Neural cell (in vitro differentiated cells): ENCODE results near the gene PCCA. TPM values are rescaled to one million over a fixed set of nuclear protein-coding genes. Genes with fewer than 3 reads are reported as not detected.

Experiments
- H2AFZ ChIP-seq: fragments of 200-600, 300-800 bp; sonication (generic), shearing (Covaris generic); 2 replicates; pipeline ENCODE4 v1.6.0; 2014; ENCODE audit warnings: low read depth, mild to moderate bottlenecking, antibody characterized with exemption, low read length, moderate library complexity
- H3F3A ChIP-seq: fragments of 200-600 bp; shearing (Covaris generic); 2 replicates; pipeline ENCODE4 v1.6.1; 2016; ENCODE audit warnings: mild to moderate bottlenecking, moderate library complexity, mixed read lengths, antibody characterized with exemption, low read length; ENCODE audit not compliant: insufficient read depth, poor library complexity, severe bottlenecking
- H3K27ac ChIP-seq: fragments of 200-600, 300-800 bp; sonication (generic), shearing (Covaris generic); 2 replicates; pipeline ENCODE4 v1.5.1; 2014; ENCODE audit warnings: mild to moderate bottlenecking, low read length, moderate library complexity
- H3K27me3 ChIP-seq: fragments of 300-800, 200-600 bp; sonication (generic), shearing (Covaris generic); 2 replicates; pipeline ENCODE4 v1.6.0; 2014; ENCODE audit warnings: mild to moderate bottlenecking, low read depth, low read length, moderate library complexity; ENCODE audit not compliant: insufficient read depth
- H3K36me3 ChIP-seq: fragments of 300-800, 200-600 bp; sonication (generic), shearing (Covaris generic); 2 replicates; pipeline ENCODE4 v1.5.1; 2014; ENCODE audit warnings: mild to moderate bottlenecking, antibody characterized with exemption, low read length, moderate library complexity; ENCODE audit not compliant: insufficient read depth
- H3K4me2 ChIP-seq: fragments of 300-800, 200-600 bp; sonication (generic), shearing (Covaris generic); 2 replicates; pipeline ENCODE4 v1.6.0; 2014; ENCODE audit warnings: mild to moderate bottlenecking, low read length
- H3K4me3 ChIP-seq: fragments of 300-800, 200-600 bp; sonication (generic), shearing (Covaris generic); 2 replicates; pipeline ENCODE4 v1.5.1; 2014; ENCODE audit warnings: mild to moderate bottlenecking, low read length, moderate library complexity
- H3K79me2 ChIP-seq: fragments of 200-600 bp; shearing (Covaris generic); replicated peaks from 2 replicates; pipeline ENCODE4 v1.6.0; 2014; ENCODE audit warnings: mild to moderate bottlenecking, low read length, moderate library complexity; ENCODE audit not compliant: insufficient read depth
- H3K9ac ChIP-seq: fragments of 300-800, 200-600 bp; sonication (generic), shearing (Covaris generic); 2 replicates; pipeline ENCODE4 v1.6.1; 2016; ENCODE audit warnings: mild to moderate bottlenecking, low read length, mixed read lengths
- H3K9me2 ChIP-seq: fragments of 200-600 bp; shearing (Covaris generic); 2 replicates; pipeline ENCODE4 v1.6.1; 2016; ENCODE audit warnings: mild to moderate bottlenecking, low read length, mixed read lengths; ENCODE audit not compliant: insufficient read depth
- H3K9me3 ChIP-seq: fragments of 200-600, 300-800 bp; sonication (generic), shearing (Covaris generic); 2 replicates; pipeline ENCODE4 v1.6.1; 2016; ENCODE audit warnings: mild to moderate bottlenecking, mixed run types, low read length, moderate library complexity, mixed read lengths
- H4K20me1 ChIP-seq: fragments of 200-600 bp; shearing (Covaris generic); 2 replicates; pipeline ENCODE4 v1.6.1; 2016; ENCODE audit warnings: mild to moderate bottlenecking, mixed run types; ENCODE audit not compliant: insufficient read depth
- CTCF ChIP-seq: fragments of 450-650 bp; IDR thresholded peaks from 2 replicates; pipeline ENCODE4 v1.5.1; 2014; ENCODE audit warnings: antibody characterized with exemption, mild to moderate bottlenecking, moderate library complexity; ENCODE audit not compliant: poor library complexity, severe bottlenecking
- EP300 ChIP-seq: fragments of 450-650 bp; conservative IDR thresholded peaks from 2 replicates; pipeline ENCODE4 v1.6.1; 2014; ENCODE audit warnings: antibody characterized with exemption, mild to moderate bottlenecking, moderate library complexity; ENCODE audit not compliant: poor library complexity, severe bottlenecking
- EZH2 ChIP-seq: fragments of 200-600, 300-800 bp; shearing (Covaris generic), sonication (generic); IDR thresholded peaks from 2 replicates; pipeline ENCODE4 v1.6.1; 2014; ENCODE audit warnings: antibody characterized with exemption, low read length, borderline replicate concordance, mild to moderate bottlenecking; ENCODE audit not compliant: insufficient read depth, poor library complexity, severe bottlenecking
- MXI1 ChIP-seq: fragments of 450-650 bp; conservative IDR thresholded peaks from 2 replicates; pipeline ENCODE4 v1.6.1; 2014; ENCODE audit warnings: antibody characterized with exemption, mild to moderate bottlenecking; ENCODE audit not compliant: poor library complexity, severe bottlenecking
- POLR2AphosphoS5 ChIP-seq: IDR thresholded peaks from 2 replicates; pipeline ENCODE4 v1.6.1; 2012
- RAD21 ChIP-seq: fragments of 450-650 bp; conservative IDR thresholded peaks from 2 replicates; pipeline ENCODE4 v1.6.1; 2014; ENCODE audit warnings: antibody characterized with exemption, mild to moderate bottlenecking, moderate library complexity
- REST ChIP-seq: IDR thresholded peaks from 2 replicates; pipeline ENCODE4 v1.6.1; 2012; ENCODE audit warnings: borderline replicate concordance
- SMC3 ChIP-seq: fragments of 450-650 bp; conservative IDR thresholded peaks from 2 replicates; pipeline ENCODE4 v1.6.1; 2014; ENCODE audit warnings: antibody characterized with exemption, mild to moderate bottlenecking, moderate library complexity; ENCODE audit not compliant: poor library complexity
- TAF1 ChIP-seq: IDR thresholded peaks from 2 replicates; pipeline ENCODE4 v1.6.1; 2012; ENCODE audit warnings: low read depth
- polyA plus RNA-seq: library from polyadenylated mRNA; depleted of rRNA; stranded (reverse); fragments of >200 nt; gene quantifications from 2 replicates; pipeline ENCODE4 v1.2.3, GENCODE V29; 2014

PCCA gene
- polyA plus RNA-seq, 1 donor from 2014 or later, result 17.0 TPM

- Histone ChIP-seq H3K9me3 (no peaks in the 10 kb centered on the region), H2AFZ (no peak overlapping the region)
- TF ChIP-seq RAD21 (no peak), POLR2AphosphoS5 (no peak), EP300 (no peak), TAF1 (no peak), SMC3 (no peak), MXI1 (no peak), REST (no peak), EZH2 (no peak), CTCF (no peak)
These were observed 375.1 kb downstream of the PCCA start for GRCh38 chr13:100464006-100464405.

GRCh38 chr13:100465558-100465957 is 376.7 kb downstream of the PCCA start:
- Histone ChIP-seq H3K9me2 (no peaks in the 10 kb centered on the region), H3K79me2 (no peaks in the 10 kb centered on the region), H3K27me3 (no peaks in the 10 kb centered on the region), H3K9ac (no peak overlapping the region), H2AFZ (no peak overlapping the region), H3K9me3 (no peaks in the 10 kb centered on the region), H3K36me3 (no peaks in the 10 kb centered on the region), H3K4me2 (no peak overlapping the region), H3K27ac (no peak overlapping the region), H4K20me1 (no peaks in the 10 kb centered on the region), H3K4me3 (no peak overlapping the region), H3F3A (no peaks in the 10 kb centered on the region)
- TF ChIP-seq MXI1 (no peak), POLR2AphosphoS5 (no peak), TAF1 (no peak), EZH2 (no peak), RAD21 (no peak), REST (no peak), SMC3 (no peak), CTCF (no peak), EP300 (no peak)

More at GRCh38 chr13:100464006-100464405, 375.1 kb downstream of the PCCA start:
- Histone ChIP-seq H3K27me3 (no peaks in the 10 kb centered on the region), H3K9ac (no peak overlapping the region), H4K20me1 (no peaks in the 10 kb centered on the region), H3F3A (no peaks in the 10 kb centered on the region), H3K9me2 (no peaks in the 10 kb centered on the region), H3K27ac (no peak overlapping the region), H3K79me2 (no peaks in the 10 kb centered on the region), H3K4me3 (no peak overlapping the region), H3K36me3 (no peaks in the 10 kb centered on the region), H3K4me2 (no peak overlapping the region)
